ENCODE data around the gene B4GALNT3.

DNA sequence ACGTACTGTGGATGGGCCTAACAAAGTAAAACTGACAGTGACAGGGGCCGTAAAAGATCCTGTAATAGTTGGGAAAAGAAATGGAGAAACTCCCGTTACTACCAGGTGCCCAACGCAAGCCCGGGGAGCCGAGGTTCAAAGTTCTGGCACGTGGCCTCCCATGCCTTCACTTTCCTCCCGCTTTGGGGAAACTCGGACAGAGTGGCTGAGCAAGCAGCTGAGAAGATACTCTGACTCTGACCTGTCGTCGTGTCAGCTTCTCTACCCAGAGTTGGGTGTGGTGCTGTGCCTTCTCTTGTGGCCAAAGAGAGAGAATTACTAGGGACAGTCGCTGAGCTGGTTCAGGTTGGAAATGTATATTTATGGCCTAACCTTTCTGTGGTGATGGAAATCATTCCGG, 1.7 kb downstream of the B4GALNT3 start:
- TF ChIP-seq CTCF (conservative IDR thresholded peaks at IDR 0.05 in 1 of 2, IDR thresholded peaks at IDR 0.05 in 1 of 2; ENCODE audit: low read depth in 1 of 2, low read length in 2 of 2) (no peak), EZH2 (IDR thresholded peaks at IDR 0.05; ENCODE audit: low read length, missing control alignments) (no peak)

All from fibroblast of lung (primary cell).